Endothelial cell of umbilical vein (primary cell): ENCODE data around the gene FOXJ3. TPM values are rescaled to one million over a fixed set of nuclear protein-coding genes. Genes with fewer than 3 reads are reported as not detected.

Experiments
- BruUV-seq: library from RNA; stranded (reverse); fragments of 400-500 nt; replicated peaks from 2 replicates; lab custom pipeline; 2021; lab: Mats Ljungman, UMichigan
- CTCF ChIA-PET: fragments of 300-600, 350-600 bp; sonication (Branson Sonifier 250); formaldehyde crosslinking; loops from one replicate; lab custom pipeline; 2021; ENCODE audit warnings: antibody characterized with exemption, inconsistent platforms; lab: Charles Lee
- POLR2A ChIA-PET: fragments of 300-600, 350-600 bp; sonication (Branson Sonifier 250); formaldehyde crosslinking; loops from one replicate; lab custom pipeline; 2021; ENCODE audit warnings: antibody characterized with exemption, inconsistent platforms; lab: Charles Lee
- DNase-seq: peaks from one replicate; pipeline ENCODE4 v3.0.0-alpha.2; 2011; ENCODE audit warnings: low read depth, low spot score
- FAIRE-seq: peaks from 2 replicates; lab custom pipeline; 2011; peaks lifted over from hg19 to GRCh38; lab: Jason Lieb, UNC
- H2AFZ ChIP-seq: 2 replicates; pipeline ENCODE4 v1.6.0; 2012; ENCODE audit warnings: low read depth, low read length, control low read depth, inconsistent platforms
- H3K27ac ChIP-seq: 2 replicates; pipeline ENCODE4 v1.5.1; 2011; ENCODE audit warnings: low read depth, mild to moderate bottlenecking, control low read depth, low read length, moderate library complexity; ENCODE audit not compliant: insufficient read depth
- H3K27me3 ChIP-seq, 2 experiments: 2 replicates each; pipeline versions ENCODE4 v1.6.0 to v1.6.1; 2011; ENCODE audit warnings: low read length in 2 of 2, mixed read lengths in 1 of 2; ENCODE audit not compliant: control insufficient read depth in 2 of 2, insufficient read depth in 2 of 2
- H3K36me3 ChIP-seq, 2 experiments: 2 replicates in 1 of 2; 3 replicates in 1 of 2; pipeline ENCODE4 v1.5.1; 2011; ENCODE audit warnings: low read length in 2 of 2, mild to moderate bottlenecking in 1 of 2, moderate library complexity in 1 of 2; ENCODE audit not compliant: control insufficient read depth in 2 of 2, insufficient read depth in 2 of 2; ENCODE audit errors: extremely low read depth in 1 of 2
- H3K4me1 ChIP-seq: 3 replicates; pipeline ENCODE4 v1.5.1; 2011; ENCODE audit warnings: mild to moderate bottlenecking, low read length; ENCODE audit not compliant: control insufficient read depth, insufficient read depth; ENCODE audit errors: extremely low read depth
- H3K4me2 ChIP-seq: 2 replicates; pipeline ENCODE4 v1.6.1; 2011; ENCODE audit warnings: low read length, control low read depth, mixed read lengths; ENCODE audit not compliant: insufficient read depth
- H3K4me3 ChIP-seq, 3 experiments: fragments of 200-600 bp in 1 of 3; sonication (generic), shearing (Covaris generic) in 1 of 3; replicated peaks in 1 of 3; 2 replicates each; pipeline ENCODE4 v1.5.1; 2011 to 2016; ENCODE audit warnings: control low read depth in 3 of 3, low read length in 3 of 3, mild to moderate bottlenecking in 2 of 3, inconsistent platforms in 1 of 3, low read depth in 1 of 3, moderate library complexity in 1 of 3; ENCODE audit not compliant: insufficient read depth in 1 of 3
- H3K79me2 ChIP-seq: 2 replicates; pipeline ENCODE4 v1.6.0; 2012; ENCODE audit warnings: low read length, inconsistent platforms; ENCODE audit not compliant: control insufficient read depth, insufficient read depth
- H3K9ac ChIP-seq: replicated peaks from 2 replicates; pipeline ENCODE3; 2011; ENCODE audit warnings: low read length, control low read depth; ENCODE audit not compliant: insufficient read depth; ENCODE audit errors: extremely low read depth
- H3K9me1 ChIP-seq: replicated peaks from 3 replicates; pipeline ENCODE4 v1.6.0; 2011; ENCODE audit warnings: mild to moderate bottlenecking, low read length; ENCODE audit not compliant: control insufficient read depth, insufficient read depth; ENCODE audit errors: extremely low read depth
- H3K9me3 ChIP-seq: replicated peaks from 2 replicates; pipeline ENCODE4 v1.5.1; 2012; ENCODE audit warnings: low read length, inconsistent platforms; ENCODE audit not compliant: control insufficient read depth, insufficient read depth
- H4K20me1 ChIP-seq: replicated peaks from 2 replicates; pipeline ENCODE3; 2011; ENCODE audit warnings: mild to moderate bottlenecking, low read length; ENCODE audit not compliant: control insufficient read depth, insufficient read depth; ENCODE audit errors: extremely low read depth
- EZH2 ChIP-seq: IDR thresholded peaks from 2 replicates; pipeline ENCODE4 v1.6.1; 2012; ENCODE audit warnings: borderline replicate concordance, low read depth, mild to moderate bottlenecking, moderate library complexity, low read length, inconsistent platforms; ENCODE audit not compliant: severe bottlenecking
- FOS ChIP-seq: IDR thresholded peaks from 2 replicates; pipeline ENCODE4 v1.6.1; 2011; ENCODE audit warnings: mild to moderate bottlenecking, low read length, moderate library complexity, borderline replicate concordance; ENCODE audit not compliant: insufficient read depth
- GATA2 ChIP-seq: IDR thresholded peaks from 2 replicates; pipeline ENCODE4 v1.7.0; 2011; ENCODE audit warnings: low read depth, mild to moderate bottlenecking, moderate library complexity, mixed read lengths, low read length; ENCODE audit not compliant: insufficient read length, insufficient read depth
- JUN ChIP-seq: IDR thresholded peaks from 2 replicates; pipeline ENCODE4 v1.6.1; 2011; ENCODE audit warnings: borderline replicate concordance, low read depth; ENCODE audit not compliant: insufficient read length, insufficient read depth
- MYC ChIP-seq: IDR thresholded peaks from one replicate; pipeline ENCODE4 v1.6.1; 2011; ENCODE audit warnings: mild to moderate bottlenecking, low read depth, low read length
- POLR2A ChIP-seq: IDR thresholded peaks from 2 replicates; pipeline ENCODE4 v1.6.1; 2012; ENCODE audit warnings: low read depth, mild to moderate bottlenecking, control low read depth, low read length
- POLR2AphosphoS5 ChIP-seq: IDR thresholded peaks from 2 replicates; pipeline ENCODE4 v1.6.1; 2012; ENCODE audit warnings: low read depth, mild to moderate bottlenecking, control low read depth, low read length, moderate library complexity; ENCODE audit not compliant: insufficient read depth
- dilution Hi-C: fragments of 300-500 bp; cut with MboI; formaldehyde crosslinking; loops from one replicate; pipeline ENCODE4 v1.15.0; 2019; ENCODE audit warnings: low sequenced_read_pairs; ENCODE audit not compliant: extremely low pct_ligation_motif_present
- intact Hi-C: fragments of 100-400 bp; cut with micrococcal nuclease; formaldehyde crosslinking; loops from one replicate; pipeline ENCODE4 v1.10.0; 2022
- polyA plus RNA-seq, 4 experiments: library from polyadenylated mRNA; depleted of rRNA in 3 of 4; stranded (reverse) in 3 of 4; unstranded in 1 of 4; fragments of >200 nt; gene quantifications; 2 replicates each; pipeline versions ENCODE4 v1.2.1 to v1.2.3, GENCODE V29; 2011 to 2012; ENCODE audit warnings: missing spikeins in 1 of 4
- total RNA-seq: library from RNA; stranded (reverse); gene quantifications from 2 replicates; pipeline ENCODE4 v1.2.3, GENCODE V29; 2021
- TF ChIP-seq, protein P1 (sequence below): IDR thresholded peaks from 2 replicates; pipeline ENCODE4 v1.6.1; 2011; ENCODE audit not compliant: insufficient read depth, insufficient read length
- TF ChIP-seq, protein P2 (sequence below), 2 donors: IDR thresholded peaks; 1 replicate in 1 of 2; 2 replicates in 1 of 2; pipeline ENCODE4 v1.5.1; 2011; ENCODE audit warnings: low read length in 2 of 2, mild to moderate bottlenecking in 2 of 2, moderate library complexity in 2 of 2, control low read depth in 1 of 2, inconsistent platforms in 1 of 2, low read depth in 1 of 2; ENCODE audit not compliant: insufficient read depth in 1 of 2; ENCODE audit errors: extremely low read depth in 1 of 2

FOXJ3 gene
- total and polyA plus RNA-seq, 2 donors (not counting 3 experiments of a cell fraction or from before 2014, with no cell fraction given) = 34.7 to 38.8 TPM

DNA sequence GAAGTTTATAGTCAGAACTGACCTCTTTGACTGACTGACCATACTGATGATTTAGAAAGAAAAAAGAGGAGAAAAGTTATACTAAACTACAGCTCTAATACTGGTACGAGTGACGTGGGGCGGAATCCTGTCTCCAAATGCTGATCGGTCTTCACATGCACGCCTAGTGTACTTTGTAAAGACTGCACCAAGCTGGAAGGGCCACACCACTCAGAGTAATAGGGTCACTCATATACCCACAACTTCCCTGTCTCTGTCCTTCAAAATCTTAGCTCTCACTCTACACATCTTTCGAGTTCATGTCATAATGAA lies 151.1 kb downstream of the FOXJ3 start:
- intact Hi-C loops (no loop called here), dilution Hi-C loops (no loop called here)
- Histone ChIP-seq H3K36me3 (peaks cover 0 to 2% of the 10 kb centered on the region in 2 experiments), H2AFZ (no peak overlapping the region), H3K27ac (no peak overlapping the region), H3K27me3 (no peaks in the 10 kb centered on the region), H3K9ac (no peak overlapping the region), H3K4me1 (peaks cover 29% of the 10 kb centered on the region), H3K9me3 (no peaks in the 10 kb centered on the region), H3K4me2 (no peak overlapping the region), H3K79me2 (no peaks in the 10 kb centered on the region), H4K20me1 (no peaks in the 10 kb centered on the region), H3K9me1 (no peaks in the 10 kb centered on the region), H3K4me3 (no peak overlapping the region)
- no peak for DNase-seq
- TF ChIP-seq POLR2A (no peak), GATA2 (peak; percentile 1)
- ChIA-PET POLR2A (no interaction called here), CTCF (interaction anchor here (1.2 to 1.9 kb wide), 2 partner anchors 10 to 37 kb away, joined by 4 to 6 read pairs; no protein-coding TSS in a partner anchor)
- FAIRE-seq = peak; percentile 28
- BruUV-seq = no TSS peak

DNA sequence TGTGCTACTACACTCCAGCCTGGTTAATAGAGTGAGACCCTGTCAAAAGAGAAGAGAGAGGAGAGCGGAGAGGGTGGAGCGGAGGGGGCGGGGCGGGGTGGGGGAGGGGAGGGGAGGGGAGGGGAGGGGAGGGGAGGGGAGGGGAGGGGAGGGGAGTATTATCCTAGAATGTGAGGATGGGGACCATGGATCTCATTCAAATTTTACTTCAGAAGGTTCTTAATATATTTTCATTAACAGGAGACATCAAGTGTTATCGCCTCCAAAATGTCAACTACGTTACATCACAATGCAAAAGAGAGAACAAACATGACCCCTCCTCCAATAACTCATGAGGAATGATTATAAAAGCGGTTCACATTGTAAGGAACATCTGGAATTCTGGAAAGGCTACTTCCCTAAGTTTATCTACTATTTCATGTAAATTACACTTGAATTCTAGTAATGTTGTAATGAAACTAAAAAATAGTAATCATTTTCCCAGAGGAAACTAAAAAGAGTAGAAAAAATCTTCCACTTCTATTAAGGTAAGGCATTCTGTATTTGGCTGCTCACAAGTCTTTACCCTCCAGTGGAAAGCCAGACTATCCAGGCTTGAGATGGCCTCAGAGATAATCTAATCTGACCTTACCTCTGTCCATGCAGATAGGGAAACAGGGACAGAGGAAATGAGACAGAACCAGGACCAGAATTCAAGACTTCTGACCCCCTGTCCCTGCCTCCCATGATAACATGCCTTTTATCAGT lies 151.7 kb downstream of the FOXJ3 start:
- Histone ChIP-seq H3K4me1 (peaks cover 29% of the 10 kb centered on the region), H3K79me2 (no peaks in the 10 kb centered on the region), H3K4me3 (no peak overlapping the region), H3K9ac (no peak overlapping the region), H3K9me3 (no peaks in the 10 kb centered on the region), H3K4me2 (no peak overlapping the region), H2AFZ (no peak overlapping the region), H4K20me1 (no peaks in the 10 kb centered on the region), H3K36me3 (peaks cover 0 to 2% of the 10 kb centered on the region in 2 experiments), H3K27ac (no peak overlapping the region), H3K27me3 (no peaks in the 10 kb centered on the region), H3K9me1 (no peaks in the 10 kb centered on the region)
- intact Hi-C loops = no loop called here
- CTCF ChIA-PET = interaction anchor here (0.6 to 1.2 kb wide), 2 partner anchors 10 kb away, joined by 3 to 6 read pairs; no protein-coding TSS in a partner anchor
- no TSS peak for BruUV-seq
- TF ChIP-seq POLR2A (no peak), FOS (no peak), MYC (no peak), JUN (no peak), POLR2AphosphoS5 (no peak), GATA2 (peak; percentile 24), EZH2 (no peak)
- TF ChIP-seq, protein P1, sequence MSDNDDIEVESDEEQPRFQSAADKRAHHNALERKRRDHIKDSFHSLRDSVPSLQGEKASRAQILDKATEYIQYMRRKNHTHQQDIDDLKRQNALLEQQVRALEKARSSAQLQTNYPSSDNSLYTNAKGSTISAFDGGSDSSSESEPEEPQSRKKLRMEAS = no peak
- TF ChIP-seq, protein P2, sequence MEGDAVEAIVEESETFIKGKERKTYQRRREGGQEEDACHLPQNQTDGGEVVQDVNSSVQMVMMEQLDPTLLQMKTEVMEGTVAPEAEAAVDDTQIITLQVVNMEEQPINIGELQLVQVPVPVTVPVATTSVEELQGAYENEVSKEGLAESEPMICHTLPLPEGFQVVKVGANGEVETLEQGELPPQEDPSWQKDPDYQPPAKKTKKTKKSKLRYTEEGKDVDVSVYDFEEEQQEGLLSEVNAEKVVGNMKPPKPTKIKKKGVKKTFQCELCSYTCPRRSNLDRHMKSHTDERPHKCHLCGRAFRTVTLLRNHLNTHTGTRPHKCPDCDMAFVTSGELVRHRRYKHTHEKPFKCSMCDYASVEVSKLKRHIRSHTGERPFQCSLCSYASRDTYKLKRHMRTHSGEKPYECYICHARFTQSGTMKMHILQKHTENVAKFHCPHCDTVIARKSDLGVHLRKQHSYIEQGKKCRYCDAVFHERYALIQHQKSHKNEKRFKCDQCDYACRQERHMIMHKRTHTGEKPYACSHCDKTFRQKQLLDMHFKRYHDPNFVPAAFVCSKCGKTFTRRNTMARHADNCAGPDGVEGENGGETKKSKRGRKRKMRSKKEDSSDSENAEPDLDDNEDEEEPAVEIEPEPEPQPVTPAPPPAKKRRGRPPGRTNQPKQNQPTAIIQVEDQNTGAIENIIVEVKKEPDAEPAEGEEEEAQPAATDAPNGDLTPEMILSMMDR (IDR thresholded peaks at IDR 0.05; ENCODE audit: extremely low read depth in 1 of 2, insufficient read depth in 1 of 2, low read depth in 1 of 2, low read length in 2 of 2) = no peak
- dilution Hi-C loops = no loop called here
- DNase-seq = no peak
- FAIRE-seq = no peak
- POLR2A ChIA-PET = no interaction called here
